HTERT RPE-1 (cell line): ENCODE results near the gene ABTB1.
"Not testable (repeated sequence)": the region's sequence is repeated elsewhere in the genome, so short reads cannot be mapped to it uniquely, and the experiment has no call there.

Experiments used
- in situ Hi-C: fragments of 300-500 bp; cut with MboI; formaldehyde crosslinking; loops from 4 replicates; pipeline ENCODE4 v1.14.3; 2020; ENCODE audit warnings: low sequenced_read_pairs

The ABTB1 gene

DNA sequence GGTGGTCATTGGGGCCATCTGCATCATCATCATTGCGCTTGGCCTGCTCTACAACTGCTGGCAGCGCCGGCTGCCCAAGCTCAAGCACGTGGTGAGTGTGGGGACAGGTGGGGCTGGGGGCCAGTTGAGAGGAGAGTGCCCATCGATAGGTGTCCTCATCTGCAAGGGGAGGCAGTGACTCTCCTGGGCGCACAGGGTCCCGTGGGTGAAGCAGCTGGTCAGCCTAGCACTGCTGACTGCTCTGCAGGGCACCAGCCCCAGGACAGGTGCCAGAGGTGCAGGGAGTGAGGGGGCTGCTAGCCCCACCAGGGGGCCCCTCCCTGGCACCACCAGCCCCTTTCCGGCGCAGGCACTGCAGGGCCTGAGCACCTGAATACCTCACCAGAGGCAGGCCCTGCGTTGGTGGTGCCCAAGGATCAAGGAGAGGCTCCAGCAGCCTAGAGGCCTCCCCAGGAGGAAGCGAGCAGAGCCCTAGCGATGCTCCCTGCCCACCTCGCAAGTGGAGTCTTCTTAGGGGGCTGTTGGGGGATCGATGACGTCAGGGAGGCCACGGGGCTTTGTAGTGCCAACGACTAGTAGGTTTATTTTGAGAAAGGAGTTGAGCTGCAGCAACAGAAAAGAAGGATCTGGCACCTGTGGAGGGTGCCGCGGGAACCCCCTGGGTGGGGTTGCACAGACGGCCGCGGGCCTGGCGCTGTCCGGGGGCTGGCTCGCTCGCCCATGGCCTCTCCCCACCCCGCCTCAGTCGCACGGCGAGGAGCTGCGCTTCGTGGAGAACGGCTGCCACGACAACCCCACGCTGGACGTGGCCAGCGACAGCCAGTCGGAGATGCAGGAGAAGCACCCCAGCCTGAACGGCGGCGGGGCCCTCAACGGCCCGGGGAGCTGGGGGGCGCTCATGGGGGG is 976 bp upstream of the ABTB1 start:
- in situ Hi-C loops: no loop called here

DNA sequence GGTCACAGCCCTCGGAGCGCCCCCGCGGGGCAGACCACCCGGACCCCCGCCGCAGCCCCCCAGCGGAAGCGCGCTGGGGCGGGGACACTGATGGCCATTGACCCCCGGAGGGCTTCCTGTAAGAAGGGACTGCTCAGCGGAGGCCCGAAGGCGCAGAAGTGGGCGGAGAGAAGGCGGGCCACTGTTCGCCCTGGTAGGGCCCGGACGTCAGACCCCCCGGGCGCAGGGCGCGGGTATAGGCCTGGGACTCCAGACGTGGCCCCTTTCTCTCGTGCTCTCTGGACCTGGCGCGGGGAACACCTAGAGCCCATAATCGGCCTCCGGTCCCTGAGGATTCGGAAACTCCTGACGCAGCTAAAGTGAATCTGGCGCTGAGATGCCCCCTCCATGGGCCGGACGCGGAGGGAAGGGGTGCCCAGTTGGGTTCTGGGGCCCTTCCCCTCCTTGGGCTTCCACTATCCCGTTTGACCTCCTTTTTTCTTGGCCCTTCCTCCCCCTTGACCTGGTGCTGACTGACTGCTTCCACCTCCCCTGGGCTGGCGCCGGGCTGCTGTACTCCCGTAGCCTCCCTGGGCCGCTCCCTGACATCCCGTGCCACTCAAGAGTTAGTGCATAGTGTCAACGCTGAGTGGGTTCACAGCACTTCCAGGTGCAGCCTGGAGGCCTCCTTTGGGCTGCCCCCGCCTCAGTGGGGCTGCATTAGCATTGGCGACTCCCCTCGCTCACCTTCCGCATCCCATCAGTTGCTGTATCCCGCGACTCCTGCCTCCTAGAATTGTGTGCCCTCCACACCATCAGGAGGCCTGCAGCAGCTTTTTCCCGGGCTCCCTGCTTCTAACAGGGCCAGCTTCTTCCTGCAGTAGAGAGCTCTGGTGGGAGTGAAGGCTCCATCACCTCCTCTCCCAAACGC is 694 bp downstream of the ABTB1 start:
- in situ Hi-C loops: no loop called here

- in situ Hi-C loops: no loop called here
Measured at GRCh38 chr3:127674101-127674721, 1.5 kb downstream of the ABTB1 start.

DNA sequence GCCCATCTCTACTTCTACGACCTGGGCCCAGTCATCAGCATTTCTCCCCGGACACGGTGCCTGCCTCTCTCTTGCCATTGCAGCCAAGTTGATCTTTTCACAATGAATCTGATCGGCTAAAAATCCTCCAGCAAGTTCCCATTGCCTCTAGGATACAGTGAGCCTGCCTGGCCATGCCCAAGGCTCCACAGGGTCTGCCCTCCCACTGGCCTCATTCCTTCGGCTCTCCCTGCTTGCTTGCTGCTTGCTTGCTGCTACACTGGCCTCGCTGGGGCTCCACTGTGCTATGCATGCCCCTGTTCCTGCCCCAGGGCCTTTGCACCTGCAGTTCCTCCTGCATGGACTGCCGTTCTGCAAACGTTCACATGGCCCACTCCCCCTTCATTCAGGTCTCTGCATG is 2.0 kb downstream of the ABTB1 start:
- in situ Hi-C loops: no loop called here

DNA sequence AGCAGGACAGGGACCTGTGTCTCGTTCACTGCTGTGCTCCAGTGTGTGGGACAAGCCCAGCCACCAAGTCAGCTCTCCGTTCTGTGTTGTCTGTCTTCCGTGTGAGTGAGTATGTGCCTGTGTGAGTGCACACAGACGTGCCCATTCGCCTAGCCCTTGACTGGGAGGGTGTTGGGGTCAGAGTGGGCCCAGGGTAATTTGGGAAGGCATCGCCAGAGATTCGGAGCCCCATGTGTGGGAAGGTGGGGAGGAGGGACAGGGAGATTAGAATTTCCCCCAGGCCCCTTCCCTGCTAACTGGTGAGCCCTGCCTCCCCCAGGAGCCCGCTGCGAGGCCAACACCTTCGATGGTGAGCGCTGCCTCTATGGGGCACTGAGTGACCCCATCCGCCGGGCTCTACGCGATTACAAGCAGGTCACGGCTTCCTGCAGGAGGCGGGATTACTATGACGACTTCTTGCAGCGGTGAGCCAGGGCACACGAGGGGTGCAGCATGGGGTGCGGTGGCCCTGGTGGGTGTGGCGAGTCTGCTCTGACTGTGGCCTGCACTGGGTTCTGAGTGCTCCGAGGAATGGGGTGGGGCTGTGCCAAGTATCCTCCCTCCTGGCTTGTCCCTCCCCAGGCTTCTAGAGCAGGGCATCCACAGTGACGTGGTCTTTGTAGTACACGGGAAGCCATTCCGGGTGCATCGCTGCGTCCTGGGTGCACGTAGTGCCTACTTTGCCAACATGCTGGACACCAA is 3.1 kb downstream of the ABTB1 start:
- in situ Hi-C loops: no loop called here

- in situ Hi-C loops: no loop called here
Measured at GRCh38 chr3:127676456-127676855, 3.7 kb downstream of the ABTB1 start.

DNA sequence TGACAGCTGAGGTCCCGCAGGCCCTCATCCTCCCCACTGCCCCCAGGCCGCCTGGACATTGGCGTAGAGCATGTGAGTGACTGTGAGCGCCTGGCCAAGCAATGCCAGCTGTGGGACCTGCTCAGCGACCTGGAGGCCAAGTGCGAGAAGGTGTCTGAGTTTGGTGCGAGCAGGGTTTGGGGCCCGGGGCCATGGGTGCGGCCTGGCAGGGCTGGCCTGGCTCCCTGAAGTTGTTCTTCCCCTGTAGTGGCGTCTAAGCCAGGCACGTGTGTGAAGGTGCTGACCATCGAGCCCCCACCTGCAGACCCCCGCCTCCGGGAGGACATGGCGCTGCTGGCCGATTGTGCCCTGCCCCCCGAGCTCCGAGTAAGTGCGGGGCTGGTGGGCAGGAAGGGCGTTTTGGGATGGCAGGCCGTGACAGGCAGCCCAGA is 4.2 kb downstream of the ABTB1 start:
- in situ Hi-C loops: no loop called here

GRCh38 chr3:127677541-127678314 is 5.0 kb downstream of the ABTB1 start:
- in situ Hi-C loops: no loop called here

DNA sequence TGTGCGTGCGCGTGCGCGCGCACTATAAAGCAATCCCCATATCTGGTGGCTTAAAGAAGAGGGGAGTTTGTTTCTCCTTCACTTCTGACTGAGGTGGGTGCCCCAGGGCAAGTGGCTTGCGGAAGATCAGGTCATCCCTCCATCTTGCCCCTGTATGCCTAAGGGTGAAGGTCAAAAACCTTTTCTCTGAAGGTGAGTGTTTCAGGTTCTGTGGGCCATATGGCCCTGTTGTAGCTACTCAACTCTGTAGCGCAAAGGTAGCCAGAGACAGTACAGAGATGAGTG is 5.5 kb downstream of the ABTB1 start:
- in situ Hi-C loops: no loop called here

- in situ Hi-C loops: no loop called here
Measured at GRCh38 chr3:127678611-127679533, 6.1 kb downstream of the ABTB1 start.

- in situ Hi-C loops: no loop called here
Measured at GRCh38 chr3:127679534-127680145, 6.9 kb downstream of the ABTB1 start.

DNA sequence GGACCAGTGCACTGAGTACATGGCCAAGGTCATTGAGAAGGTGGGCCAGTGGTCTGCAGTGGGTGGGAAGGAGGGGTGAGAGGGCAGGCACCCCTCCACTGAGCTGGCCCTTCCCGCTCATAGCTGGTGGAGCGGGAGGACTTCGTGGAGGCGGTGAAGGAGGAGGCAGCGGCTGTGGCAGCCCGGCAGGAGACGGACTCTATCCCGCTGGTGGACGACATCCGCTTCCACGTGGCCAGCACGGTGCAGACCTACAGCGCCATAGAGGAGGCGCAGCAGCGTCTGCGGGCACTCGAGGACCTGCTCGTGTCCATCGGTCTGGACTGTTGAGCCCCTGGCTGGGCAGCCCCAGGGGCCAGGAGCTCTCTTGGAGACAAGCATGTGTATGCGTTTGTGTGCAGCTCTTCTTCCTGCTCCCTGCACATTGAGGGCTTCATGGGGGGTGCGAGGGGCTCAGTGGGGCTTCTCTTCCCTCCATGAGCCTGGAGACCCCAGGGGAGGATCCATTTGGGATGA is 7.5 kb downstream of the ABTB1 start:
- in situ Hi-C loops: no loop called here

DNA sequence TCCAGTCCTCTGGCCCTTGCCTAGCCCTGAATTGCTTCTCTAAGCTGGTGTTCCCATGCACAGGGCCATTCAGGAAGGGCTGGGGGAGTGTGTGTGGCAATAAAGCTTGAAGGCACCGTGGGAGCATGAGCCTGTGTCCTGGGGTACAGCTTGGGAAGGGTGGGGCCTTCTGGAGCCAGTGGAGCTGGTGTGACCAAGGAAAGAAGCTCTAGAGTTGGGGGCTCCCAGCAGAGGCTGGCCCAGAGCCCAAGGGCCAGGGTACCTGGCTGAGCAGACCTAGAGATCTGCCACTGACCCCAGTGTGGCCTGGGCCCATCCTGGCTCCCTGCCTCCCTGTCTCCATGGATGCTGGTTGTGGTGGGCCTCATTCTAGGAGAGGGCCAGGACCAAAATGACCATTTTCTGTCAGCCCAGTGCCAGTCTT is 8.1 kb downstream of the ABTB1 start:
- in situ Hi-C loops: no loop called here

DNA sequence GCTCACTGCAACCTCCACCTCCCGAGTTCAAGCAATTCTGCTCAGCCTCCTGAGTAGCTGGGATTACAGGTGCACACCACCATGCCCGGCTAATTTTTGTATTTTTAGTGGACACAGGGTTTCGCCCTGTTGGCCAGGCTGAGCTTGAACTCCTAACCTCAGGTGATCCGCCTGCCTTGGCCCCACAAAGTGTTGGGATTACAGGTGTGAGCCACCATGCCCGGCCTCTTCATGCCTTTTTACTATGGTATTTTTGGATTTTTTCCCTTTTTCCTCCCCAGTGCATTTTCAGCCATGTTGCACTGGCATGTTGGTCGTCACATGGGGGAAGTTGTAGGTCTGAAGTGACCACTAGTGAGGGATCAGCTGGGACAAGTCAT is 9.4 kb downstream of the ABTB1 start:
- in situ Hi-C loops: not testable (repeated sequence)

DNA sequence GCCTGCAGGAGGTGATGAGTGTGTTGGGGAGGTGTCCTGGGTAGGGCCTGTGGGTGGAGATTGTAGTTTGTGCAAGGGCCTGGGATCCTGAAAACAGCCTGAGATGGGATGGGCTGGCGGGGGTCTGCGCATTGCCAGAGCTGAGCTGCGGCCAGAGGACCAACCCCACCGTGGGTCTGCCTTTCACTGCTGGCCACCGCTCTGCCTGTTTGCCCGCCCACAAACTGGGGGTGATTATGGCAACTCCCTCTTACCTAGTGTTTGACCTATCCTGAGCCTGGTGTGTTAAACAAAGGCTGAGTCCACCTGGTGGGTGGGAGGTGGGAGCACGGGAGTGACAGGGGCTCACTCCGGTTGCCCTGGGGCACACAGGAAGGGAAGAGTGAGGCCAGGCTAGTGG is 9.8 kb downstream of the ABTB1 start:
- in situ Hi-C loops: no loop called here

DNA sequence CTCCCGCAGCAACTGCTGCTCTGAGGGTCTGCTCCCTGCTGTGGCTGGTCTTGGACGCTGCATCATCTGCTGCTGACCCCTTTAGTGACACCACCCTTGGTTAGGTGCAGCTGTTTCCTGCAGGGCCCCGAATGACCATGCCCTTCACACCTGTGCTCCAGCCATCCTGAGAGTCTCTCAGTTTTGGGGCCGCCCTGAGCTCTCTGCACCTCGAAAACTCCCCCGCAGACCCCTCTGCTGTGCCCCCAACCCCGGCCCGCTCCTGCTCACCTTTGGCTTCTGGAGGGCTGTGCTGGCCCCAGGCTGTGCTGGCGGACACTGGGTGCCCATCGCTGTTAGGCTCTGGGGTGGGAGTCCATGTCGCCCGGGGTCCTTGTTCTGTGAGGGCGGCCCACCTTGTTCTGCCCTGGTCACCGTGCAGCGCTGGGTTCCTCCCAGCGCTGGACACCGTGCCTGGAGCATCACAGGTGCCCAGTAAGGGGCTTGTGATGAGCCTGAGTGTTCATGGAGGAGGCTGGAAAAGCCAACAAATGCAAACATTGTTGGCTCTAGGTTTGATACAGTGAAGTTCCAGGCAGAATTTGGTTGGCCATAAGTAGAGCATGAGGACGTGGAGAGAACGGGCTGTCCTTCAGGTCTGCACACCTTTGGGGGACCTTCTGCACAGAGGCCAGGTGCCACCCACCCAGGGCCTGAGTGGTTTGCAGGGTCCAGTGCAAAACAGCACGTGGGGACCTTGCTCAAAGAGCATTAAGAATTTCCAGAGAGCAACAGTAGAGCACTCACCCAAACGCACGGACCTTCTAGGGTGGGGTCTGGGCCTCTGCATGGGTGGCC is 12.3 kb downstream of the ABTB1 start:
- in situ Hi-C loops: no loop called here

GRCh38 chr3:127685708-127686511 is 13.2 kb downstream of the ABTB1 start:
- in situ Hi-C loops: no loop called here
